ENCODE data around the gene OBP2A.

GRCh38 chr9:135503371-135504261, 42.3 kb upstream of the OBP2A start:
- no peak for TF ChIP-seq POLR2AphosphoS5 (IDR thresholded peaks at IDR 0.05)
- TF ChIP-seq CTCF (IDR thresholded peaks at IDR 0.05), result no peak
- no peak for TF ChIP-seq EP300 (IDR thresholded peaks at IDR 0.05)

All from gastroesophageal sphincter (tissue), 3 donors.